Measurements from ENCODE around the gene TEX261.

TEX261 gene

GRCh38 chr2:70960833-70961647 is 33.6 kb downstream of the TEX261 start:
- no peak for DNase-seq (ENCODE audit: extremely low read depth in 1 of 2, low read depth in 1 of 2)

- DNase-seq (ENCODE audit: extremely low read depth in 1 of 2, low read depth in 1 of 2) = no peak
Observed at GRCh38 chr2:70959851-70960832, 34.5 kb downstream of the TEX261 start.

- DNase-seq (ENCODE audit: extremely low read depth in 1 of 2, low read depth in 1 of 2) = no peak
Observed at GRCh38 chr2:70959271-70959761, 35.4 kb downstream of the TEX261 start.

- no peak for DNase-seq (ENCODE audit: extremely low read depth in 1 of 2, low read depth in 1 of 2)
Observed at GRCh38 chr2:70958759-70959158, 35.9 kb downstream of the TEX261 start.

- DNase-seq (ENCODE audit: extremely low read depth in 1 of 2, low read depth in 1 of 2) = no peak
Observed at GRCh38 chr2:70957798-70958197, 36.9 kb downstream of the TEX261 start.

- no peak for DNase-seq (ENCODE audit: extremely low read depth in 1 of 2, low read depth in 1 of 2)
Observed at GRCh38 chr2:70956141-70956540, 38.5 kb downstream of the TEX261 start.

GRCh38 chr2:70954886-70955285 is 39.8 kb downstream of the TEX261 start:
- no peak for DNase-seq (ENCODE audit: extremely low read depth in 1 of 2, low read depth in 1 of 2)

GRCh38 chr2:70949086-70949485 is 45.6 kb downstream of the TEX261 start:
- DNase-seq (ENCODE audit: extremely low read depth in 1 of 2, low read depth in 1 of 2) = no peak

- DNase-seq (ENCODE audit: extremely low read depth in 1 of 2, low read depth in 1 of 2) = peak; percentile 43 to 45
Observed at GRCh38 chr2:70948337-70949003, 46.2 kb downstream of the TEX261 start.

- DNase-seq (ENCODE audit: extremely low read depth in 1 of 2, low read depth in 1 of 2) = no peak
Observed at GRCh38 chr2:70947556-70948184, 47.0 kb downstream of the TEX261 start.

- no peak for DNase-seq (ENCODE audit: extremely low read depth in 1 of 2, low read depth in 1 of 2)
Observed at GRCh38 chr2:70946832-70947442, 47.7 kb downstream of the TEX261 start.

GRCh38 chr2:70944111-70944690 is 50.5 kb downstream of the TEX261 start:
- no peak for DNase-seq (ENCODE audit: extremely low read depth in 1 of 2, low read depth in 1 of 2)

- no peak for DNase-seq (ENCODE audit: extremely low read depth in 1 of 2, low read depth in 1 of 2)
Observed at GRCh38 chr2:70943205-70943871, 51.3 kb downstream of the TEX261 start.

GRCh38 chr2:70942396-70943204 is 52.1 kb downstream of the TEX261 start:
- no peak for DNase-seq (ENCODE audit: extremely low read depth in 1 of 2, low read depth in 1 of 2)

GRCh38 chr2:70941701-70942100 is 53.0 kb downstream of the TEX261 start:
- DNase-seq (ENCODE audit: extremely low read depth in 1 of 2, low read depth in 1 of 2) = no peak

- no peak for DNase-seq (ENCODE audit: extremely low read depth in 1 of 2, low read depth in 1 of 2)
Observed at GRCh38 chr2:70941186-70941585, 53.5 kb downstream of the TEX261 start.

- DNase-seq (ENCODE audit: extremely low read depth in 1 of 2, low read depth in 1 of 2) = no peak
Observed at GRCh38 chr2:70939839-70940580, 54.7 kb downstream of the TEX261 start.
